Mesodermal cell (in vitro differentiated cells): ENCODE measurements around the gene FLT3LG.

Experiments used
- H3K27ac ChIP-seq: 2 replicates; pipeline ENCODE4 v1.7.0; 2013; ENCODE audit warnings: mild to moderate bottlenecking, low read depth, low read length, moderate library complexity; ENCODE audit not compliant: severe bottlenecking
- H3K36me3 ChIP-seq: 2 replicates; pipeline ENCODE4 v1.7.1; 2013; ENCODE audit warnings: mild to moderate bottlenecking, low read length, moderate library complexity; ENCODE audit not compliant: control insufficient read depth, insufficient read depth
- H3K4me1 ChIP-seq: one replicate; pipeline ENCODE4 v1.7.1; 2013; ENCODE audit warnings: mild to moderate bottlenecking, low read length; ENCODE audit not compliant: insufficient read depth, control insufficient read depth, poor library complexity, severe bottlenecking
- H3K4me3 ChIP-seq: 2 replicates; pipeline ENCODE4 v1.7.0; 2013; ENCODE audit warnings: low read length, control low read depth, mild to moderate bottlenecking; ENCODE audit not compliant: insufficient read depth, poor library complexity, severe bottlenecking; ENCODE audit errors: extremely low read depth
- H3K9me3 ChIP-seq: 2 replicates; pipeline ENCODE4 v1.7.1; 2013; ENCODE audit warnings: mild to moderate bottlenecking, low read length, moderate library complexity; ENCODE audit not compliant: control insufficient read depth
- WGBS, 2 experiments: methylation state at CpG; one replicate each; pipeline ENCODE4 v1.1.5; 2013; ENCODE audit warnings: missing lambda C conversion rate in 2 of 2; ENCODE audit not compliant: insufficient coverage in 2 of 2; 5-methylcytosine and 5-hydroxymethylcytosine counted together

Gene FLT3LG

DNA sequence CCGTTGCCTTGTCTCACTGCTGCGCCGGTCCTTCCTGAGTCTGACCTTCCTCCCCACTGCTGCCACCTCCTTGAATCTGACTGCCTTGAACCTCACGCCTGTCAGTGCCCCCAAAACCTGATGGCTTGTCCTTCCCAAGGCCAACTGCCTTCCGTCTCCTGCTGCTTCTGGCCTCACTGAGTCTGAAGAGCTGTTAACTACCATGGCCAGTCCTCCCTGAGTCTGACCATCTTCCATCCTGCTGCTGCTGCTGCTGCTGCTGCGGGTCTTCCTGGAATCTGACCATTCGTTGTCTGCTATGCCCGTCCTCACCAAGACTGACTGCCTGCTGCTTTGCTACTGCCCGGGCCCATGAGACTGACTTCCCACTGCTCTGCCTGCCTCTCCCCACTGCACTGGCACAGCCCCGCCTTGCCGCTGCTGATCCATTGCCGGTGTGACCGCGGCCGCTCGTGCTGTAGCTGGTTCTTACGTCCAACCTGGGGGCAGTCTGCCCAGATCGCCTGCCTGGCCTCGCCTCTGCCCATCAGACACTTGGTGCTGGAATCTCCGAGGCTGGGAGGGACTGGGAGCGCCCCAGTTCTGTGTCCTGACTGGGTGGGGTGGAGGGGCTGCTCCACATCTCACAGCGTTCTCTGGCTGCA is 50.9 kb downstream of the FLT3LG start:
- WGBS, 2 experiments = 91% methylated on average over 20 to 22 of the region's 22 CpGs
- H3K9me3 ChIP-seq = no peaks in the 10 kb centered on the region
- no peak overlapping the region for H3K4me3 ChIP-seq
- no peaks in the 10 kb centered on the region for H3K36me3 ChIP-seq
- no peak overlapping the region for H3K27ac ChIP-seq
- H3K4me1 ChIP-seq = no peaks in the 10 kb centered on the region

DNA sequence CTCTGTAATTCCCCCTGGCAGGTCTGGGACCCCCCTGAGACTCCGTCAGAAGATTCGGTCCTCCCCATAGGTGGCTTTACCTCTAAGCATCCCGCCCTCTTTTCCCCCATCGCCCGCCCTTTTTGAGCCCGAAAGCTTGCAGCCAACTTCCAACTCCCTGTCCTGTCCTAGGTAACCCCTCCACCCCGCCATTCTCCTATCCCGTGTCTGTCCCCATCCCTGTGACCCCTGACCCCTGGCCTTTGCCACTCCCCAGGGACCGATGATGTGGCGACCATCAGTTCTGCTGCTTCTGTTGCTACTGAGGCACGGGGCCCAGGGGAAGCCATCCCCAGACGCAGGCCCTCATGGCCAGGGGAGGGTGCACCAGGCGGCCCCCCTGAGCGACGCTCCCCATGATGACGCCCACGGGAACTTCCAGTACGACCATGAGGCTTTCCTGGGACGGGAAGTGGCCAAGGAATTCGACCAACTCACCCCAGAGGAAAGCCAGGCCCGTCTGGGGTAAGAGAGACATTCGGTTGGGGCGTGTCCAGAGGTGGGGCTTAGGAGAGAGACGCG is 54.3 kb downstream of the FLT3LG start:
- H3K27ac ChIP-seq = no peak overlapping the region
- no peaks in the 10 kb centered on the region for H3K9me3 ChIP-seq
- H3K4me1 ChIP-seq = peaks cover 7% of the 10 kb centered on the region
- H3K36me3 ChIP-seq = no peaks in the 10 kb centered on the region
- peak overlapping the region; percentile 2 for H3K4me3 ChIP-seq
- 92 to 94% methylated on average over 22 to 24 of the region's 25 CpGs for WGBS, 2 experiments

DNA sequence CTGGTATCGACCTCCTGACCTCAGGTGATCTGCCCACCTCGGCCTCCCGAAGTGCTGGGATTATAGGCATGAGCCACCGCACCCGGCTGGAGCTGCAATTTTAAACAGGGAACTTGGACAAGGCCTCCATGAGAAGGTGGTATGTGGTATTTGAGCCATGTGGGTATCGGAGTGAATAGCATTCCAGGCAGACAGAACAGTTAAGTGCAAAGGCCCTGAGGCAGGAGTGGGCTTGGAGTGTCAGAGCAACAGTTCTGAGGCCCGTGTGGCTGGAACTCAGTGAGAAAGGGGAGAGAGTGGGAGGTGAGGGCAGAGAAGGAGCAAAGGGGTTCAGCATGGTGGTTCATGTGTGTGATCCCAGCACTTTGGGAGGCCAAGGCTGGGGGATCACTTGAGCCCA is 56.7 kb downstream of the FLT3LG start:
- H3K27ac ChIP-seq = no peak overlapping the region
- H3K4me1 ChIP-seq = peaks cover 7% of the 10 kb centered on the region
- H3K9me3 ChIP-seq = no peaks in the 10 kb centered on the region
- 94 to 95% methylated on average over 7 of the region's 7 CpGs for WGBS, 2 experiments
- no peaks in the 10 kb centered on the region for H3K36me3 ChIP-seq
- no peak overlapping the region for H3K4me3 ChIP-seq

DNA sequence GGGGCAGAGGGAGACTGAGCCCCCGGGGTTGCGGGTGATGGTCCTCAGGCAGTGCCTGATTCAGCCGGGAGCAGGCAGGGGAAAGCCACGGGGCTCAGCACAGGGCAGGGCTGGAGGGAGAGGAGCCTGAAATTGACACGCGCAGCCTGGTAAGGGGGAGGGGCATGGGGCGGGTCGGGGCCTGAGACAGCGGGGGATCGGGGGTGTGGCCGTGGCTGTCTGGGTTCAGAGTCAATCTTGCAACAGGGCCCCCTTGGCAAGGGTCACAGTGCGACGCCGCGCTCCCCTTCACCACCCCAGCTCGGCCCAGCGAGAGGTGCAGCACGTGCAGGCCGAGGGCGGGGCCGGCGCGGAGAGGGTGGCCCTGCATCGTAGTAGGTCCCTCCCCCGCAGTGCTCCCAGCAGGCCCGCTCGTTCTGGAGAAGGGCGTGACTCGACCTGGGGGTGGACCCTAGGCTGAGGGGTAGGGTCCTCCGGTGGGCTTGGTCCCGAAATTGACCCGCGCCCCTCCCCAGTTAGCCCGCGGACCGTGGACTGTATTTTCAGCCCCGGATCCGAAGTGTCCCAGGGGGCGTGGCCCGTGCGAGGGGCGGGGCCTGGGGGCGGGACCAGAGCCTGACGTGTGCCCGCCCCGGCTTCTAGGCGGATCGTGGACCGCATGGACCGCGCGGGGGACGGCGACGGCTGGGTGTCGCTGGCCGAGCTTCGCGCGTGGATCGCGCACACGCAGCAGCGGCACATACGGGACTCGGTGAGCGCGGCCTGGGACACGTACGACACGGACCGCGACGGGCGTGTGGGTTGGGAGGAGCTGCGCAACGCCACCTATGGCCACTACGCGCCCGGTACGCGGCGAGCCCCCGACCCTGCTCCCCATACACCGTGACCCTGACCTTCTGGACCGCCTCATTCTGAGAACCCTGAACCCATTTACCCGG is 59.8 kb downstream of the FLT3LG start:
- WGBS, 2 experiments = 1% methylated on average over 41 to 73 of the region's 87 CpGs
- peak overlapping the region; percentile 55 for H3K4me3 ChIP-seq
- no peaks in the 10 kb centered on the region for H3K36me3 ChIP-seq
- peak overlapping the region; percentile 77 for H3K27ac ChIP-seq
- no peaks in the 10 kb centered on the region for H3K9me3 ChIP-seq
- peaks cover 7% of the 10 kb centered on the region for H3K4me1 ChIP-seq

DNA sequence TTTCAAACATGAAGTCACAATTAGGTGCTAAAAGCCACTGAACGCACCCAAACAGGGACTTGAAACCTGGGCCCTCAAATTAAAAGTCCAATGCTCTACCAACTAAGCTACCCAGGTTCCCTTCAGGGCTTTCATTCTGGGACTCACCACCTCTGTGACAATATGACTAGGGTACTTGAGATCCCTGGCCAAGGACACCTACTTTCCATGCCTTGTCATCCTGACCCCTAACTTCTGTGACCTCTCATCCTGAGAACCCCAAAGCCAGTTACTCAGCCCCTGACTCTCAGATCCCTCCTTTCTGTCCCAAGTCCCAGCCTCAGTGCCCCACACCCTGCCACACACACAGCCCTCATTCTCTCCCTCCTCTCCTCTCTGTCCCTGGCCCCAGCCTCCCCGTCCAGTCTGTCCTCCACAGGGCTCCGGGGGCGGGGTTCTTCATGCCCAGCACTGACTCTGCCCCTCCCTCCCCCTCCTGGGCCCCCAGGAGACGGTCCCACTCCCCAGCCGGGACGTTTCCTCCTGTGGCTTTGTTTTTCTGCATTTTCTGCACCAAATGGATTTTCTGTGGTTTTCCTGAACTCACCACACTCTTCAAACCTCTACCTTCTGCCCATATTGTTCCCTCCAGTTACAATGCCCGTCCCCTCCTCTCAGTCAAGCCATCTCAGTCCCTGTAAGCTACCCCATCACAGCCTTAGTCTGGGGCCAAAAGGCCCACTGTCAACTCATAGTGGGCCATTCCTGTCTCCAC is 60.8 kb downstream of the FLT3LG start:
- H3K4me3 ChIP-seq = peak overlapping the region; percentile 55
- peaks cover 4% of the 10 kb centered on the region for H3K36me3 ChIP-seq
- H3K27ac ChIP-seq = no peak overlapping the region
- WGBS, 2 experiments = 54% methylated on average over 6 to 8 of the region's 8 CpGs
- no peaks in the 10 kb centered on the region for H3K9me3 ChIP-seq
- peaks cover 7% of the 10 kb centered on the region for H3K4me1 ChIP-seq
